ENCODE data around the gene S100A1.

The S100A1 gene

GRCh38 chr1:153633754-153634665 is 5.8 kb downstream of the S100A1 start, which contains the start of gene CHTOP:
Gene CHTOP, plus strand, starts transcription at chr1:153634066. Its CDS starts 2,523 bp downstream, at chr1:153636589.
- Histone ChIP-seq H4K8ac (ENCODE audit: low read length) (peak within 1 kb of the TSS; percentile 97), H3K4me3 (ENCODE audit: insufficient read depth in 1 of 2, low read depth in 1 of 2, low read length in 2 of 2) (peak within 1 kb of the TSS; percentile 94 to 98), H3K79me1 (replicated peaks; ENCODE audit: low read length, poor library complexity, severe bottlenecking) (peaks cover 7% of the 10 kb centered on the region), H3K23ac (ENCODE audit: low read length in 2 of 2) (peak within 1 kb of the TSS; percentile 54 to 92), H2AK5ac (ENCODE audit: low read length, severe bottlenecking) (peak within 1 kb of the TSS; percentile 100), H3K27ac (ENCODE audit: low read length, poor library complexity, severe bottlenecking) (peak within 1 kb of the TSS; percentile 97), H2AFZ (ENCODE audit: low read depth, low read length) (no peak within 1 kb of the TSS), H2BK5ac (ENCODE audit: low read depth, low read length, poor library complexity, severe bottlenecking) (peak within 1 kb of the TSS; percentile 99), H2BK15ac (ENCODE audit: low read depth, poor library complexity, severe bottlenecking) (peak within 1 kb of the TSS; percentile 83), H3K14ac (ENCODE audit: low read length in 2 of 2) (peak within 1 kb of the TSS in 1 of 2 experiments; percentile 80), H3K9me3 (ENCODE audit: control insufficient read depth, low read length) (no peaks in the 10 kb centered on the region), H3K9ac (ENCODE audit: low read length) (peak within 1 kb of the TSS; percentile 100), H2BK120ac (ENCODE audit: low read depth, low read length) (peak within 1 kb of the TSS; percentile 99), H3K4ac (ENCODE audit: low read depth in 1 of 2, low read length in 2 of 2) (peak within 1 kb of the TSS; percentile 88 to 100), H3K4me1 (ENCODE audit: control insufficient read depth, insufficient read depth, low read depth, low read length) (peaks cover 12% of the 10 kb centered on the region), H3K36me3 (ENCODE audit: control insufficient read depth in 1 of 2, insufficient read depth in 2 of 2, low read depth in 1 of 2, low read length in 2 of 2) (peaks cover 23 to 39% of the 10 kb centered on the region in 2 experiments), H2BK12ac (ENCODE audit: low read length in 2 of 2) (peak within 1 kb of the TSS in 1 of 2 experiments; percentile 78), H3K27me3 (ENCODE audit: control insufficient read depth in 1 of 2, insufficient read depth in 1 of 2, low read length in 2 of 2) (no peaks in the 10 kb centered on the region), H4K91ac (ENCODE audit: low read length) (peak within 1 kb of the TSS; percentile 100), H3K4me2 (ENCODE audit: low read length, poor library complexity, severe bottlenecking) (peak within 1 kb of the TSS; percentile 56), H3K18ac (ENCODE audit: low read depth in 1 of 2, low read length in 2 of 2) (peak within 1 kb of the TSS; percentile 99 to 100)
- 4% methylated on average over 60 of the region's 65 CpGs for WGBS
- peak; percentile 97 for DNase-seq

- H2BK5ac ChIP-seq (ENCODE audit: low read depth, low read length, poor library complexity, severe bottlenecking), result no peak overlapping the region
- no peak overlapping the region for H3K4ac ChIP-seq (ENCODE audit: low read depth in 1 of 2, low read length in 2 of 2)
- H2BK120ac ChIP-seq (ENCODE audit: low read depth, low read length), result no peak overlapping the region
- no peak overlapping the region for H2AFZ ChIP-seq (ENCODE audit: low read depth, low read length)
- H3K4me2 ChIP-seq (ENCODE audit: low read length, poor library complexity, severe bottlenecking), result peak overlapping the region; percentile 25
- no peak overlapping the region for H2BK15ac ChIP-seq (ENCODE audit: low read depth, poor library complexity, severe bottlenecking)
- no peaks in the 10 kb centered on the region for H3K9me3 ChIP-seq (ENCODE audit: control insufficient read depth, low read length)
- no peak overlapping the region for H3K23ac ChIP-seq (ENCODE audit: low read length in 2 of 2)
- peaks cover 9% of the 10 kb centered on the region for H3K4me1 ChIP-seq (ENCODE audit: control insufficient read depth, insufficient read depth, low read depth, low read length)
- H3K27ac ChIP-seq (ENCODE audit: low read length, poor library complexity, severe bottlenecking), result no peak overlapping the region
- no peak for DNase-seq
- peaks cover 37 to 58% of the 10 kb centered on the region in 2 experiments for H3K36me3 ChIP-seq (ENCODE audit: control insufficient read depth in 1 of 2, insufficient read depth in 2 of 2, low read depth in 1 of 2, low read length in 2 of 2)
- H3K14ac ChIP-seq (ENCODE audit: low read length in 2 of 2), result no peak overlapping the region
- 84% methylated on average over 5 of the region's 7 CpGs for WGBS
- H2BK12ac ChIP-seq (ENCODE audit: low read length in 2 of 2), result no peak overlapping the region
- H3K4me3 ChIP-seq (ENCODE audit: insufficient read depth in 1 of 2, low read depth in 1 of 2, low read length in 2 of 2), result peak overlapping the region in 1 of 2 experiments; percentile 98
- peaks cover 9% of the 10 kb centered on the region for H3K79me1 ChIP-seq (replicated peaks; ENCODE audit: low read length, poor library complexity, severe bottlenecking)
- H3K18ac ChIP-seq (ENCODE audit: low read depth in 1 of 2, low read length in 2 of 2), result no peak overlapping the region
- no peak overlapping the region for H4K91ac ChIP-seq (ENCODE audit: low read length)
- H4K8ac ChIP-seq (ENCODE audit: low read length), result no peak overlapping the region
- H3K27me3 ChIP-seq (ENCODE audit: control insufficient read depth in 1 of 2, insufficient read depth in 1 of 2, low read length in 2 of 2), result no peaks in the 10 kb centered on the region
- H2AK5ac ChIP-seq (ENCODE audit: low read length, severe bottlenecking), result no peak overlapping the region
- peak overlapping the region; percentile 100 for H3K9ac ChIP-seq (ENCODE audit: low read length)
Measured at GRCh38 chr1:153635872-153636271, 7.6 kb downstream of the S100A1 start.

- peaks cover 9% of the 10 kb centered on the region for H3K79me1 ChIP-seq (replicated peaks; ENCODE audit: low read length, poor library complexity, severe bottlenecking)
- no peak overlapping the region for H3K4ac ChIP-seq (ENCODE audit: low read depth in 1 of 2, low read length in 2 of 2)
- WGBS, result 91% methylated on average over 9 of the region's 9 CpGs
- H3K9ac ChIP-seq (ENCODE audit: low read length), result no peak overlapping the region
- peak overlapping the region in 1 of 2 experiments; percentile 98 for H3K4me3 ChIP-seq (ENCODE audit: insufficient read depth in 1 of 2, low read depth in 1 of 2, low read length in 2 of 2)
- H2BK12ac ChIP-seq (ENCODE audit: low read length in 2 of 2), result no peak overlapping the region
- H3K27ac ChIP-seq (ENCODE audit: low read length, poor library complexity, severe bottlenecking), result no peak overlapping the region
- no peak overlapping the region for H4K8ac ChIP-seq (ENCODE audit: low read length)
- H3K36me3 ChIP-seq (ENCODE audit: control insufficient read depth in 1 of 2, insufficient read depth in 2 of 2, low read depth in 1 of 2, low read length in 2 of 2), result peaks cover 37 to 61% of the 10 kb centered on the region in 2 experiments
- H2BK120ac ChIP-seq (ENCODE audit: low read depth, low read length), result no peak overlapping the region
- no peak overlapping the region for H3K14ac ChIP-seq (ENCODE audit: low read length in 2 of 2)
- H2BK5ac ChIP-seq (ENCODE audit: low read depth, low read length, poor library complexity, severe bottlenecking), result no peak overlapping the region
- H3K4me1 ChIP-seq (ENCODE audit: control insufficient read depth, insufficient read depth, low read depth, low read length), result peaks cover 9% of the 10 kb centered on the region
- no peak overlapping the region for H4K91ac ChIP-seq (ENCODE audit: low read length)
- no peak overlapping the region for H2BK15ac ChIP-seq (ENCODE audit: low read depth, poor library complexity, severe bottlenecking)
- H3K27me3 ChIP-seq (ENCODE audit: control insufficient read depth in 1 of 2, insufficient read depth in 1 of 2, low read length in 2 of 2), result no peaks in the 10 kb centered on the region
- no peak overlapping the region for H3K23ac ChIP-seq (ENCODE audit: low read length in 2 of 2)
- no peak for DNase-seq
- H3K4me2 ChIP-seq (ENCODE audit: low read length, poor library complexity, severe bottlenecking), result no peak overlapping the region
- no peak overlapping the region for H2AK5ac ChIP-seq (ENCODE audit: low read length, severe bottlenecking)
- H3K9me3 ChIP-seq (ENCODE audit: control insufficient read depth, low read length), result no peaks in the 10 kb centered on the region
- H3K18ac ChIP-seq (ENCODE audit: low read depth in 1 of 2, low read length in 2 of 2), result no peak overlapping the region
- H2AFZ ChIP-seq (ENCODE audit: low read depth, low read length), result no peak overlapping the region
Measured at GRCh38 chr1:153636312-153636711, 8.1 kb downstream of the S100A1 start.

GRCh38 chr1:153638261-153638660 is 10.0 kb downstream of the S100A1 start:
- Histone ChIP-seq H3K4me1 (ENCODE audit: control insufficient read depth, insufficient read depth, low read depth, low read length) (peaks cover 9% of the 10 kb centered on the region), H3K27me3 (ENCODE audit: control insufficient read depth in 1 of 2, insufficient read depth in 1 of 2, low read length in 2 of 2) (no peaks in the 10 kb centered on the region), H3K9ac (ENCODE audit: low read length) (peak overlapping the region; percentile 65), H2BK5ac (ENCODE audit: low read depth, low read length, poor library complexity, severe bottlenecking) (no peak overlapping the region), H4K91ac (ENCODE audit: low read length) (no peak overlapping the region), H3K9me3 (ENCODE audit: control insufficient read depth, low read length) (no peaks in the 10 kb centered on the region), H3K79me1 (replicated peaks; ENCODE audit: low read length, poor library complexity, severe bottlenecking) (peaks cover 16% of the 10 kb centered on the region), H3K14ac (ENCODE audit: low read length in 2 of 2) (no peak overlapping the region), H2AK5ac (ENCODE audit: low read length, severe bottlenecking) (no peak overlapping the region), H3K4ac (ENCODE audit: low read depth in 1 of 2, low read length in 2 of 2) (no peak overlapping the region), H3K27ac (ENCODE audit: low read length, poor library complexity, severe bottlenecking) (no peak overlapping the region), H2AFZ (ENCODE audit: low read depth, low read length) (no peak overlapping the region), H3K4me2 (ENCODE audit: low read length, poor library complexity, severe bottlenecking) (no peak overlapping the region), H3K23ac (ENCODE audit: low read length in 2 of 2) (no peak overlapping the region), H3K4me3 (ENCODE audit: insufficient read depth in 1 of 2, low read depth in 1 of 2, low read length in 2 of 2) (no peak overlapping the region), H3K18ac (ENCODE audit: low read depth in 1 of 2, low read length in 2 of 2) (no peak overlapping the region), H2BK12ac (ENCODE audit: low read length in 2 of 2) (no peak overlapping the region), H2BK15ac (ENCODE audit: low read depth, poor library complexity, severe bottlenecking) (no peak overlapping the region), H2BK120ac (ENCODE audit: low read depth, low read length) (no peak overlapping the region), H3K36me3 (ENCODE audit: control insufficient read depth in 1 of 2, insufficient read depth in 2 of 2, low read depth in 1 of 2, low read length in 2 of 2) (peaks cover 47 to 74% of the 10 kb centered on the region in 2 experiments), H4K8ac (ENCODE audit: low read length) (no peak overlapping the region)
- no peak for DNase-seq
- 96% methylated on average over 6 of the region's 6 CpGs for WGBS
